HCT116 (cell line): ENCODE measurements around the gene SYNJ2. TPM values are rescaled to one million over a fixed set of nuclear protein-coding genes. Genes with fewer than 3 reads are reported as not detected.

Experiments
- ATAC-seq: fragments of 200-7000 bp; cut with Tn5 transposase; 2 replicates; pipeline ENCODE4 v1.9.1; 2020; ENCODE audit warnings: mild to moderate bottlenecking, moderate library complexity
- BruUV-seq: library from RNA; stranded (reverse); fragments of 400-500 nt; replicated peaks from 2 replicates; lab custom pipeline; 2021; lab: Mats Ljungman, UMichigan
- CTCF ChIA-PET: fragments of 300-600 bp; sonication (Branson Sonifier 250); formaldehyde crosslinking; loops from one replicate; lab custom pipeline; 2021; ENCODE audit warnings: antibody characterized with exemption; lab: Charles Lee
- POLR2A ChIA-PET: fragments of 300-600, 350-600 bp; sonication (Branson Sonifier 250); formaldehyde crosslinking; loops from one replicate; lab custom pipeline; 2021; ENCODE audit warnings: antibody characterized with exemption; lab: Charles Lee
- RAD21 ChIA-PET, 2 experiments: fragments of 300-600 bp; sonication (Branson Sonifier 250); formaldehyde crosslinking; loops; one replicate each; lab custom pipeline; 2023; ENCODE audit warnings: low total read pairs in 2 of 2; ENCODE audit not compliant: uncharacterized antibody in 2 of 2, unreplicated experiment in 2 of 2, low non-redundant PET in 1 of 2; lab: Charles Lee
- DNase-seq: peaks from one replicate; pipeline ENCODE4 v3.0.0-alpha.2; 2010; ENCODE audit warnings: low read depth, low spot score
- H2AFZ ChIP-seq: fragments of 200-600 bp; shearing (Covaris generic), sonication (generic); 2 replicates; pipeline ENCODE4 v1.6.1; 2017; ENCODE audit warnings: low read depth, mixed run types, mixed read lengths, antibody characterized with exemption, low read length; ENCODE audit not compliant: poor library complexity, severe bottlenecking
- H3K27ac ChIP-seq: 2 replicates; pipeline ENCODE4 v1.5.1; 2012; ENCODE audit warnings: low read depth, low read length
- H3K27me3 ChIP-seq: fragments of 200-600 bp; sonication (generic); 2 replicates; pipeline ENCODE4 v1.6.1; 2016; ENCODE audit warnings: mixed run types, low read length, mixed read lengths; ENCODE audit not compliant: insufficient read depth
- H3K36me3 ChIP-seq, 2 experiments: fragments of 200-500 bp in 1 of 2; fragments of 200-600 bp in 1 of 2; sonication (Bioruptor generic) in 1 of 2; sonication (generic) in 1 of 2; 2 replicates each; pipeline versions ENCODE4 v1.5.1 to v1.6.1; 2014 to 2016; ENCODE audit warnings: low read length in 2 of 2, inconsistent platforms in 1 of 2, mixed read lengths in 1 of 2, mixed run types in 1 of 2; ENCODE audit not compliant: insufficient read depth in 2 of 2, control insufficient read depth in 1 of 2
- H3K4me1 ChIP-seq, 2 experiments: fragments of 200-600 bp in 1 of 2; sonication (generic) in 1 of 2; 2 replicates each; pipeline versions ENCODE4 v1.5.1 to v1.6.1; 2012 to 2017; ENCODE audit warnings: low read length in 2 of 2, inconsistent platforms in 1 of 2, mild to moderate bottlenecking in 1 of 2, mixed read lengths in 1 of 2, mixed run types in 1 of 2, moderate library complexity in 1 of 2; ENCODE audit not compliant: insufficient read depth in 2 of 2, control insufficient read depth in 1 of 2
- H3K4me2 ChIP-seq: fragments of 200-600 bp; sonication (generic); 2 replicates; pipeline ENCODE4 v1.6.1; 2017; ENCODE audit warnings: mixed run types, low read length, mixed read lengths
- H3K4me3 ChIP-seq, 2 experiments: fragments of 200-600 bp in 1 of 2; sonication (generic) in 1 of 2; replicated peaks in 1 of 2; 2 replicates each; pipeline ENCODE4 v1.5.1; 2011 to 2016; ENCODE audit warnings: low read length in 2 of 2, control low read depth in 1 of 2, low read depth in 1 of 2, mild to moderate bottlenecking in 1 of 2, mixed read lengths in 1 of 2, mixed run types in 1 of 2
- H3K79me2 ChIP-seq: fragments of 200-600 bp; sonication (generic); 2 replicates; pipeline ENCODE4 v1.6.1; 2017; ENCODE audit warnings: mild to moderate bottlenecking, mixed run types, low read length, moderate library complexity, mixed read lengths; ENCODE audit not compliant: insufficient read depth
- H3K9ac ChIP-seq: fragments of 200-600 bp; sonication (generic); 2 replicates; pipeline ENCODE4 v1.6.1; 2016; ENCODE audit warnings: low read length, mixed read lengths
- H3K9me2 ChIP-seq: fragments of 200-600 bp; sonication (generic), shearing (Covaris generic); 2 replicates; pipeline ENCODE4 v1.6.1; 2017; ENCODE audit warnings: mixed run types, mild to moderate bottlenecking, moderate library complexity; ENCODE audit not compliant: insufficient read depth
- H3K9me3 ChIP-seq, 2 experiments: fragments of 200-500 bp in 1 of 2; fragments of 200-600 bp in 1 of 2; sonication (Bioruptor generic) in 1 of 2; sonication (generic) in 1 of 2; 2 replicates each; pipeline ENCODE4 v1.6.1; 2014 to 2017; ENCODE audit warnings: low read length in 2 of 2, mixed read lengths in 2 of 2, inconsistent platforms in 1 of 2, low read depth in 1 of 2, mild to moderate bottlenecking in 1 of 2, mixed run types in 1 of 2, moderate library complexity in 1 of 2; ENCODE audit not compliant: control insufficient read depth in 1 of 2, insufficient read depth in 1 of 2
- H4K20me1 ChIP-seq: fragments of 200-600 bp; sonication (generic), shearing (Covaris generic); 2 replicates; pipeline ENCODE4 v1.6.1; 2017; ENCODE audit warnings: mixed run types, mild to moderate bottlenecking, moderate library complexity; ENCODE audit not compliant: insufficient read depth
- CBX3 ChIP-seq: IDR thresholded peaks from 2 replicates; pipeline ENCODE4 v1.6.1; 2012; ENCODE audit warnings: low read depth
- EGR1 ChIP-seq: IDR thresholded peaks from 2 replicates; pipeline ENCODE4 v1.6.1; 2012; ENCODE audit warnings: low read depth
- ELF1 ChIP-seq: IDR thresholded peaks from 2 replicates; pipeline ENCODE4 v1.6.1; 2012; ENCODE audit warnings: low read depth, borderline replicate concordance
- FOSL1 ChIP-seq: IDR thresholded peaks from 2 replicates; pipeline ENCODE4 v1.6.1; 2012; ENCODE audit warnings: low read depth
- JUND ChIP-seq: IDR thresholded peaks from 2 replicates; pipeline ENCODE4 v1.6.1; 2012
- POLR2A ChIP-seq: IDR thresholded peaks from 2 replicates; pipeline ENCODE4 v1.7.0; 2011; ENCODE audit warnings: borderline replicate concordance; ENCODE audit not compliant: insufficient read depth, insufficient read length; ENCODE audit errors: extremely low read depth
- POLR2AphosphoS5 ChIP-seq: IDR thresholded peaks from 2 replicates; pipeline ENCODE4 v1.6.1; 2011; ENCODE audit warnings: mild to moderate bottlenecking, low read depth, low read length, moderate library complexity
- RAD21 ChIP-seq: IDR thresholded peaks from 2 replicates; pipeline ENCODE4 v1.6.1; 2012; ENCODE audit warnings: low read depth, mild to moderate bottlenecking
- REST ChIP-seq: IDR thresholded peaks from 2 replicates; pipeline ENCODE4 v1.6.1; 2012; ENCODE audit warnings: low read depth
- SIN3A ChIP-seq: IDR thresholded peaks from 2 replicates; pipeline ENCODE4 v1.6.1; 2012; ENCODE audit warnings: low read depth
- TCF7L2 ChIP-seq: IDR thresholded peaks from 2 replicates; pipeline ENCODE4 v1.7.0; 2011; ENCODE audit warnings: borderline replicate concordance, inconsistent platforms; ENCODE audit not compliant: insufficient read depth, insufficient read length; ENCODE audit errors: extremely low read depth
- YY1 ChIP-seq: IDR thresholded peaks from 2 replicates; pipeline ENCODE4 v1.6.1; 2011; ENCODE audit warnings: low read length, low read depth, moderate library complexity, mild to moderate bottlenecking; ENCODE audit not compliant: insufficient replicate concordance; ENCODE audit errors: extremely low read depth
- ZFX ChIP-seq: fragments of 450-650 bp; IDR thresholded peaks from 2 replicates; pipeline ENCODE4 v1.6.1; 2017
- ZNF274 ChIP-seq: fragments of 200-500 bp; sonication (Bioruptor generic); IDR thresholded peaks from 2 replicates; pipeline ENCODE4 v1.6.1; 2014; ENCODE audit warnings: mild to moderate bottlenecking, low read depth, low read length, inconsistent platforms
- intact Hi-C: fragments of 100-400 bp; cut with micrococcal nuclease; formaldehyde crosslinking; loops from 2 replicates; pipeline ENCODE4 v1.10.0; 2022
- total RNA-seq: library from RNA; stranded (reverse); gene quantifications from one replicate; pipeline ENCODE4 v1.2.1, GENCODE V29; 2021; ENCODE audit not compliant: unreplicated experiment
- TF ChIP-seq, protein P1 (sequence below): IDR thresholded peaks from 2 replicates; pipeline ENCODE4 v1.6.1; 2012
- TF ChIP-seq, protein P2 (sequence below), 3 experiments: fragments of 200-600 bp in 1 of 3; sonication (generic) in 1 of 3; IDR thresholded peaks in 2 of 3; conservative IDR thresholded peaks in 1 of 3; 2 replicates each; pipeline ENCODE4 v1.5.1; 2012 to 2017; ENCODE audit warnings: low read depth in 2 of 3, low read length in 2 of 3, antibody characterized with exemption in 1 of 3, borderline replicate concordance in 1 of 3, control low read depth in 1 of 3, mild to moderate bottlenecking in 1 of 3, mixed read lengths in 1 of 3, mixed run types in 1 of 3, moderate library complexity in 1 of 3; ENCODE audit not compliant: insufficient read depth in 1 of 3
- TF ChIP-seq, protein P3 (sequence below): IDR thresholded peaks from 2 replicates; pipeline ENCODE4 v1.6.1; 2011; ENCODE audit warnings: mild to moderate bottlenecking, low read length, moderate library complexity; ENCODE audit not compliant: insufficient replicate concordance; ENCODE audit errors: extremely low read depth

The SYNJ2 gene
- total RNA-seq, 1 experiment from 2014 or later: 23.9 TPM

DNA sequence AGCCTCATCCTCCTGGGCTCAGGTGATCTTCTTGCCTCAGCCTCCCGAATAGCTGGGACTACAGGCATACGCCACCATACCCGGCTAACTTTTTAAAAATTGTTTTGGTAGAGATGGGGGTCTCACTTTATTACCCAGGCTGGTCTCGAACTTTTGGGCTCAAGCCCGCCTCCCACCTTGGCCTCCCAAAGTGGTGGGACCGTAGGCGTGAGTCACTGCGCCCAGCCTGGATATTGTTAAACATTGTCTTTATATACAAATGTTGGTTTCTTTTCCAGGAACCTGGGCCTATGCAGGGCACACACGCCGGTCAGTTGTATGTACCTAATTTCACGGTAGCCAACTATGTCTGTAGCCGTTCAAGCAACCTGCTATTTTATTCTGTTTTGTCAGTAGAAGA is 60.1 kb downstream of the SYNJ2 start:
- H2AFZ ChIP-seq: no peak overlapping the region
- ChIA-PET RAD21 (no interaction called here), POLR2A (interaction anchor here (0.7 to 1.3 kb wide), 4 partner anchors 14 to 27 kb away, joined by 3 to 4 read pairs (median 3); no protein-coding TSS in a partner anchor), CTCF (interaction anchor here (1.6 kb wide), 1 partner anchor 30 kb away, joined by 4 read pairs; no protein-coding TSS in a partner anchor)
- H3K36me3 ChIP-seq: no peaks in the 10 kb centered on the region
- 0 out of 4 replicates have a peak overlapping the region, but pooled peaks of 1 of the 2 experiments have one; percentile 7 for H3K4me3 ChIP-seq
- H3K4me1 ChIP-seq: peaks cover 75 to 89% of the 10 kb centered on the region in 2 experiments
- H3K9ac ChIP-seq: peak overlapping the region; percentile 41
- H3K4me2 ChIP-seq: peak overlapping the region; percentile 80
- H3K9me3 ChIP-seq: no peaks in the 10 kb centered on the region
- peak overlapping the region; percentile 87 for H3K27ac ChIP-seq
- H3K79me2 ChIP-seq: no peaks in the 10 kb centered on the region; the same call in 1 of the 2 replicates
- BruUV-seq: no TSS peak
- DNase-seq (no peak), ATAC-seq (no peak)
- H3K9me2 ChIP-seq: no peaks in the 10 kb centered on the region
- H3K27me3 ChIP-seq: no peaks in the 10 kb centered on the region
- TF ChIP-seq REST (no peak), POLR2AphosphoS5 (no peak), YY1 (no peak), POLR2A (no peak), JUND (no peak), CBX3 (no peak), EGR1 (no peak), ZNF274 (no peak), SIN3A (no peak), RAD21 (no peak), ZFX (no peak), FOSL1 (no peak), ELF1 (no peak), TCF7L2 (no peak)
- TF ChIP-seq, protein P1, sequence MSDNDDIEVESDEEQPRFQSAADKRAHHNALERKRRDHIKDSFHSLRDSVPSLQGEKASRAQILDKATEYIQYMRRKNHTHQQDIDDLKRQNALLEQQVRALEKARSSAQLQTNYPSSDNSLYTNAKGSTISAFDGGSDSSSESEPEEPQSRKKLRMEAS: no peak
- TF ChIP-seq, protein P2, sequence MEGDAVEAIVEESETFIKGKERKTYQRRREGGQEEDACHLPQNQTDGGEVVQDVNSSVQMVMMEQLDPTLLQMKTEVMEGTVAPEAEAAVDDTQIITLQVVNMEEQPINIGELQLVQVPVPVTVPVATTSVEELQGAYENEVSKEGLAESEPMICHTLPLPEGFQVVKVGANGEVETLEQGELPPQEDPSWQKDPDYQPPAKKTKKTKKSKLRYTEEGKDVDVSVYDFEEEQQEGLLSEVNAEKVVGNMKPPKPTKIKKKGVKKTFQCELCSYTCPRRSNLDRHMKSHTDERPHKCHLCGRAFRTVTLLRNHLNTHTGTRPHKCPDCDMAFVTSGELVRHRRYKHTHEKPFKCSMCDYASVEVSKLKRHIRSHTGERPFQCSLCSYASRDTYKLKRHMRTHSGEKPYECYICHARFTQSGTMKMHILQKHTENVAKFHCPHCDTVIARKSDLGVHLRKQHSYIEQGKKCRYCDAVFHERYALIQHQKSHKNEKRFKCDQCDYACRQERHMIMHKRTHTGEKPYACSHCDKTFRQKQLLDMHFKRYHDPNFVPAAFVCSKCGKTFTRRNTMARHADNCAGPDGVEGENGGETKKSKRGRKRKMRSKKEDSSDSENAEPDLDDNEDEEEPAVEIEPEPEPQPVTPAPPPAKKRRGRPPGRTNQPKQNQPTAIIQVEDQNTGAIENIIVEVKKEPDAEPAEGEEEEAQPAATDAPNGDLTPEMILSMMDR (IDR thresholded peaks at IDR 0.05 in 2 of 3, conservative IDR thresholded peaks at IDR 0.05 in 1 of 3; ENCODE audit: borderline replicate concordance in 1 of 3, insufficient read depth in 1 of 3, low read depth in 2 of 3, low read length in 2 of 3): no peak
- TF ChIP-seq, protein P3, sequence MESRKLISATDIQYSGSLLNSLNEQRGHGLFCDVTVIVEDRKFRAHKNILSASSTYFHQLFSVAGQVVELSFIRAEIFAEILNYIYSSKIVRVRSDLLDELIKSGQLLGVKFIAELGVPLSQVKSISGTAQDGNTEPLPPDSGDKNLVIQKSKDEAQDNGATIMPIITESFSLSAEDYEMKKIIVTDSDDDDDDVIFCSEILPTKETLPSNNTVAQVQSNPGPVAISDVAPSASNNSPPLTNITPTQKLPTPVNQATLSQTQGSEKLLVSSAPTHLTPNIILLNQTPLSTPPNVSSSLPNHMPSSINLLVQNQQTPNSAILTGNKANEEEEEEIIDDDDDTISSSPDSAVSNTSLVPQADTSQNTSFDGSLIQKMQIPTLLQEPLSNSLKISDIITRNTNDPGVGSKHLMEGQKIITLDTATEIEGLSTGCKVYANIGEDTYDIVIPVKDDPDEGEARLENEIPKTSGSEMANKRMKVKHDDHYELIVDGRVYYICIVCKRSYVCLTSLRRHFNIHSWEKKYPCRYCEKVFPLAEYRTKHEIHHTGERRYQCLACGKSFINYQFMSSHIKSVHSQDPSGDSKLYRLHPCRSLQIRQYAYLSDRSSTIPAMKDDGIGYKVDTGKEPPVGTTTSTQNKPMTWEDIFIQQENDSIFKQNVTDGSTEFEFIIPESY: no peak
- intact Hi-C loops: no loop called here
- no peaks in the 10 kb centered on the region for H4K20me1 ChIP-seq
